GM19238 (cell line): ENCODE data around the gene EEF1A1.
A peak's percentile ranks its signal among the peaks of the same experiment; 100 is the strongest.
"Not testable (repeated sequence)": the region's sequence is repeated elsewhere in the genome, so short reads cannot be mapped to it uniquely, and the experiment has no call there.

ENCODE experiments used
- DNase-seq: peaks from one replicate; pipeline ENCODE4 v3.0.0; 2011; ENCODE audit warnings: low spot score; ENCODE audit not compliant: insufficient read length

EEF1A1 gene

DNA sequence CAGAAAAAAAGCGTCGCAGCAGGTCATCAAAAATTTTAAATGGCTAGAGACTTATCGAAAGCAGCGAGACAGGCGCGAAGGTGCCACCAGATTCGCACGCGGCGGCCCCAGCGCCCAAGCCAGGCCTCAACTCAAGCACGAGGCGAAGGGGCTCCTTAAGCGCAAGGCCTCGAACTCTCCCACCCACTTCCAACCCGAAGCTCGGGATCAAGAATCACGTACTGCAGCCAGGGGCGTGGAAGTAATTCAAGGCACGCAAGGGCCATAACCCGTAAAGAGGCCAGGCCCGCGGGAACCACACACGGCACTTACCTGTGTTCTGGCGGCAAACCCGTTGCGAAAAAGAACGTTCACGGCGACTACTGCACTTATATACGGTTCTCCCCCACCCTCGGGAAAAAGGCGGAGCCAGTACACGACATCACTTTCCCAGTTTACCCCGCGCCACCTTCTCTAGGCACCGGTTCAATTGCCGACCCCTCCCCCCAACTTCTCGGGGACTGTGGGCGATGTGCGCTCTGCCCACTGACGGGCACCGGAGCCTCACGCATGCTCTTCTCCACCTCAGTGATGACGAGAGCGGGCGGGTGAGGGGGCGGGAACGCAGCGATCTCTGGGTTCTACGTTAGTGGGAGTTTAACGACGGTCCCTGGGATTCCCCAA, at the start of gene EEF1A1:
Gene EEF1A1 (minus strand): TSS at position 345 of the 663 bp plus-strand sequence. CDS start 1,006 bp downstream, outside the sequence.
- DNase-seq = peak; percentile 71

DNA sequence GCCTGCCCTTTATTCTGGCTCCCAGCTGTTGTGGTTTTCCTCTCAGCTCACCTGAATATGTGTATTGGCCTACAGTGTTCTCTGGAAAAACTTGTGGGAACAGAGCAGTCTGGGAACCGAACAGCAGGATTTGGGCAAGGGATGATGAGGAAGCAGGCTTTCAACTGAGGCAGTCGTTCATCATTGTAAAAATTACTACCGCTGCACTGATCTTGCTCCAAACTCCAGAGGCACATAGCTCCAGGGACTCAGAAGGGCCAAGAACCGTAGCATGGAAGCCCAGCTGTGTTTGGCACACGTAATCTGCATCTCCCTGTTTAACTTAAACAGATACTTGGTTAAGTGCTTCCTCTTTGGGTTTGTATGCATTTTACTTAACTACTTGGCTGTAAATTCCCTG, 48.3 kb upstream of the EEF1A1 start:
- no peak for DNase-seq

DNA sequence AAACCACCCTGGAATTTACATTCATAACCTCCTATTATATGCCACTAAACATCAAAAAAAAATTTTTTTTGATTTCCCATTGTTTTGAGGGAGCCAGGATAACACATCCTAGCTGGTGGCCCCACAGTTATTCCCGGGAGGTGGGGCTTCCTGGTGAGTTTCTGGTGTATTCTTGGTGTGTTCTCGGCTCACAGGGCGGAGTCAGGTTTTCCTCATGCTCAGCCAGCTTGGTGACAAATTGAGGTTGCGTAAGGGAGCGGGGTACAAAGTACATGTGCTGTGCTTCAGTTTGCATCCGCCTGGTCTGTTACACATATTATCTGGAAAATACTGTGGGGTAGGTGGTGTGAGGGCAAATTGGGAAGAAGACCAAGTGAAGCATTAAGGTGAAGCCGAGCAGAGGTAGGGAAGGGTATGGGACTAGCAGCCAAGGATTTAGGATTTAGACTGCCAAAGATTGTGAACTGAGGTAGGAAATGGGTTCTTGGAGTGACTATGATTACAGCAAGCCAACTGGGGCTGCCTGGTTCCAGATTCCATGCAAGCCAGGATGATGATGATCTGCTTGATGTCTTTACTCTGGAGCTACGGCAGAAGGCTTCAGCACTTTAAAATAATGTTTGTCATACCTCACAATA, 46.2 kb upstream of the EEF1A1 start:
- DNase-seq = no peak

DNA sequence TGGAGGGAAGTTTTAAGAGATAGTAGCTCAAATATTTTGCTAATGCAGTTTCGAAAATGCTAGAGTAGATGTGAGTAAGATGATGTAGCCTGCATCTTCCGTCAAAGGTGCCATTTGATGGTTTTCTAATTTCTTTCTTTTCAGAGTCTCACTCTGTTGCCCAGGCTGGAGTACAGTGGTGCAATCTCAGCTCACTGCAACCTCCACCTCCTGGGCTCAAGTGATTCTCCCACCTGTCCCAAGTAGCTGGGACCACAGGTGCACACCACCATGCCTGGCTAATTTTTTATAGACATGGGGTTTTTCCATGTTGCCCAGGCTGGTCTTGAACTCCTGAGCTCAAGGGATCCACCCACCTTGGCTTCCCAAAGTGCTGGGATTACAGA, 45.6 kb upstream of the EEF1A1 start:
- not testable (repeated sequence) for DNase-seq

DNA sequence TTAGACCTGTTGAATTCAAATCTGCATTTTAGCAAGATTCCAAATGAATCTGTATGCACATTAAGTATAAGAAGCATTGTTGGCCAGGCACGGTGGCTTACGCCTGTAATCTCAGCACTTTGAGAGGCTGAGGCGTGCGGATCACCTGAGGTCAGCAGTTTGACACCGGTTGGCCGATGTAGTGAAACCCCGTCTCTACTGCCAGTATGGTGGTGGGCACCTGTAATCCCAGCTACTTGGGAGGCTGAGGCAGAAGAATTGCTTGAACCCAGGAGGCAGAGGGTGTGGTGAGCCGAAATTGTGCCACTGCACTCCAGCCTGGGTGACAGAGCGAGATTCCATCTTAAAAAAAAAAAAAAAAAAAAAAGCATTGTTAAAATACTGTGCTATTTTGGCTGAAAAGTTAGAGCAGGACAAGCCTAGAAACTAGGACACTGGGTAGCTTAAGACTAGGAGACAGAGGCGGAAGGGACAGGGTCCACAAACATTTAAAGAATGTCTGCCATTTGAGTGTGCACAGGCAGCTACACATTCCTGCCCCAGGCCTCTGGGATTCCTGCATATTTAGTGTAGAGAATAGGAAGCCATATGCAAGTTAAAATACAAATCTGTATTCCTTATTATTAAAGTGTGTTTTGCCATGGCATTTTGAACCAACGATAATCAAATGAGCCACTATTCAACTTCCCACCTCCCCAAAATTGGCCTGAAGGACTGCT, 45.1 kb upstream of the EEF1A1 start:
- no peak for DNase-seq

DNA sequence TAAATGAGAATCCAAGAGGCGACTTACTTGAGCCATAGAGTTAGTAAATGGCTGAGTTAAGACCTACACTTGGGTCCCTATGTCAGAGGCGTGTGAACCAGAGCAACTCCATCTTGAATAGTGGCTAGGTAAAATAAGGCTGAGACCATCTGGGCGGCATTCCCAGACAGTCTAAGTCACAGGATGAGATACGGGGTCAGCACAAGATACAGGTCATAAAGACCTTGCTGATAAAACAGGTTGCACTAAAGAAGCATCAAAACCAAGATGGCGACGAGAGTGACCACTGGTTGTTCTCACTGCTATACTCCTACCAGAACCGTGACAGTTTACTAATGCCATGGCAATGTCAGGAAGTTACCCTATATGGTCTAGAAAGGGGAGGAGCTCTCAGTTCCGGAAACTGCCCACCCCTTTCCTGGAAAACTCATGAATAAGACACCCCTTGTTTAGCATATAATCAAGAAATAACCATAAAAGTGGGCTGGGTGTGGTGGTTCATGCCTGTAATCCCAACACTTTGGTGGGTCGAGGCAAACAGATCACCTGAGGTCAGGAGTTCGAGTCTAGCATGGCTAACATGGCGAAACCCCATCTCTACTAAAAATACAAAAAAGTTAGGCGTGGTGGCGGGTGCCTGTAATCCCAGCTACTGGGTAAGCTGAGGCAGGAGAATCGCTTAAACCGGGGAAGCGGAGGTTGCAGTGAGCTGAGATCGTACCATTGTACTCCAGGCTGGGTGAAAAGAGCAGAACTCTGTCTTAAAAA, 43.9 kb upstream of the EEF1A1 start:
- no peak for DNase-seq

DNA sequence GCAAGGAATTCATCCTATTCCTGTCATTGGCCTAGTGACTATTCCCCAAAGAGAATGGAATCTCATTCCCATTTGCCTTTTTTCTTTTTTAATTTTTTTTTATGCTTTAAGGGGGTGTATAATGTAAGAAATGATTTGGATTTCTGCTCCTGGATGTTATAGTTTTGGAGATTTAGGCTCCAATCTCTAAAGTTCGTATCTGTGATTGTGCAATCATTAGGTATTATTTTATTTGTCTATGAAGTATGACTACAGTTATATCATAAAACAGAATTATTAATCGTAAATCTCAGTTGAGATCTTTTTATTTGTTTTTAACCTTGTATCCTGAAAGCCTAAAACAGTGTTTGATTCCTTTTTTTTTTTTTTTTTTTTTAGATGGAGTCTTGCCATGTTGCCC, 41.7 kb upstream of the EEF1A1 start:
- no peak for DNase-seq

DNA sequence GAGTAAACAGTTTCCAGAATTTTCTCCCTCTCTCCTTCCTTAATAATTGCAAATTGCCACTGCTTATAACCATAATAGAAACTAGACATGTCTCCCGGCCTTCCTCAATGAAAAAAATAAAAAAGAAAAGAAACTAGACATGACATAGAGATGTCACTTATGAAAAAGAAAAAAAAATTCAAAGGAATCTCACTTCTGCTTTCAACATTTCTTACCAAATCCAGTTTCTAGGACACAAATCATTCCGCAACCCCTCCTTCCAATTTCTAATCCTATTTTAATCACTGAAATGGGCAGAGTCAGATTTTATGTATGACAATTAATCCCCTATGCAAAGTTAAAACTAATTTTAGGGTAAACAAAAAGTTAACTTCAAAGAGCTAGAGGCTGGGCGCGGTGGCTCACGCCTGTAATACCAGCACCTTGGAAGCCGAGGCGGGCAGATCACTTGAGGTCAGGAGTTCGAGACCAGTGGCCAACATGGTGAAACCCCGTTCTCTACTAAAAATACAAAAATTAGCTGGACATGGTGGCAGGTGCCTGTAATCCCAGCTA, 40.1 kb upstream of the EEF1A1 start:
- peak; percentile 19 for DNase-seq

DNA sequence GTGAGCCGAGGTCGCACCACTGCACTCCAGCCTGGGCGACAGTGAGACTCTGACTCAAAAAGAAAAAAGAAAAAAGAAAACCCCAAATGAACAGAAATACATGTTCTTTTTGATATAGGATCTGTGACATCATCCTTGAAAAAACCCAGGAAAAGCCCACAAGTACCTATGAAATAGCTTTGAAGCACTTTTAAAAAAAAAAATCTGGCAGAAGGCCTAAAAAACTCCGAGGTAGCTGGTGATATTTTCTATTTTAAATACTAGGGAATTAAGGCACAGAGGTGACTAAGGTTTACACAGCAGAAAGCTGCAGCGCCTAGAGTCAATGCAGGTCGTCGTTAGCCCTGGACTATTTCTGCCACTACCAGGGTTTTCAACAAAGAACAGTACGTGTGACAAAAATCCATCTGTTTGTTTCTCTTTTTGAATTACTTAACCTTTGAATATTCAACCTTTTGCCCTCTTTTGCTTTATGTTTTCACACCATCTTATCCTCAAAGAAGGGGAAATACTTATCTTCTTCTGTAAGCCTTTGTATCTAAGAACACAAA, 39.4 kb upstream of the EEF1A1 start:
- no peak for DNase-seq

DNA sequence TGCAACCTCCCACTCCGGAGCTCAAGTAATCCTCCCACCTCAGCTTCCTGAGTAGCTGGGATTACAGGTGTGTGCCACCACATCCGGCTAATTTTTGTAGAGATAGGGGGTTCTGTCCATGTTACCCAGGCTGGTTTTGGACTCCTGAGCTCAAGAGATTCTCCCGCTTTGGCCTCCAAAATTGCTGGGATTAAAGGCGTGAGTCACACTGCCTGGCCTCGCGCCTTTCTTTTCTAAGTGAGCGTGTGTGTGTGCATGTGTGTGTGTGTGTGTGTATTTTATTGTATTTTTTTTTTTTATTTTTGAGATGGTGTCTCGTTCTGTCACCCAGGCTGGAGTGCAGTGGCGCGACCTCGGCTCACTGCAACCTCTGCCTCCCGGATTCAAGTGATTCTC, 38.6 kb upstream of the EEF1A1 start:
- not testable (repeated sequence) for DNase-seq

DNA sequence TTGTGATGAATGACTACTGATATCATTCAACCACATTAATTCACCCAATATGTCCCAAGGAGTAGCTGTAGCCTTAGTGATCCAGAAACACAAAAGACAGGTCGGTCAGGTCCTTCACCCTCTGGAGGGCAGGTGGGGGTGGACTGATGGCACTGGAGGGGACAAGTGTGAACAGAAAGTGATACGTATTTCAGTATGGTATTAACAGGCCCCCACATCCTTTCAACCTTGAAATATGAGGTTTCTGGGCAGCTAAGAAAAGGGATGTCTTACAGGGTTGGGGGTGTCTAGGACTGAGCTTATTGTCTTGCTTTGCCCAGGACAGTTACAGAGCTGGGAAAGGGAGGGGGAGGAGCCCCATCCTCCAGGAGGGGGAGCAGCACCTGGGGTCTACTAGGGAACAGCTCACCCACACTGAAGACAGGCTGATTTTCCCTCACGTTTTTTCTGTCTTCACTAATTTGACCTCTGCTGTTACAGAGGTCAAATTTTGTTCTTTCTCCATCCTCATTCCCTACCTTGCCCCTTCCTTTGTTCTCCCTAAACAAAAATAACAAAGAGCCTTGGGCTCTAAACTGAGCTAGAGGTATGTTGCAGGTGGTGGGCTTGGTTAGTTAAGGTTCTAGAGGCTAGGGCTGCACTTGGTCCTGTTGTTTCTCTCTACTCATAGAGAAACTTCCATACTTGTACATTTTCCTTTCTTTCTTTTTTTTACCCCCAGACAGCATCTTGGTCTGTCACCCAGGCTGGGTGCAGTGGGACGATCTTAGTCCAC, 38.0 kb upstream of the EEF1A1 start:
- no peak for DNase-seq

DNA sequence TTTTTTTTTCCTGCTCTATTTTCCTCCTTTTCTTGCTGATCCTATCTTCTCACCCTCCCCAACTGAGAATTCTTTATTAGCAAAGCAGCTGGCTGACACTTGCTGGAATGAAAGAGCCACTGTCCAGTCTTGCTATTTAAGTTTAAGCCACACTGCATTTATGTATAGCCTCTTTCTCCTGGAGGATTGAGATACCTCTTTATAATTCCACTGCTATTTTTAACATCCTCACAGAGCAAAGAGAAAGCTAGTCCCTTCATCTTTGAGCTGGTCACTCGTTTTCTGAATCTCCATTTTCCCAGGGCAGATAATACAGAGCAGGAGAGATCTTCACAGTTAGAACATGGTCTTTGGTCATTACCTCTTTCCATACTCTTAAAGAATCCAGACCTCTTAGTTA, 36.0 kb upstream of the EEF1A1 start:
- no peak for DNase-seq

DNA sequence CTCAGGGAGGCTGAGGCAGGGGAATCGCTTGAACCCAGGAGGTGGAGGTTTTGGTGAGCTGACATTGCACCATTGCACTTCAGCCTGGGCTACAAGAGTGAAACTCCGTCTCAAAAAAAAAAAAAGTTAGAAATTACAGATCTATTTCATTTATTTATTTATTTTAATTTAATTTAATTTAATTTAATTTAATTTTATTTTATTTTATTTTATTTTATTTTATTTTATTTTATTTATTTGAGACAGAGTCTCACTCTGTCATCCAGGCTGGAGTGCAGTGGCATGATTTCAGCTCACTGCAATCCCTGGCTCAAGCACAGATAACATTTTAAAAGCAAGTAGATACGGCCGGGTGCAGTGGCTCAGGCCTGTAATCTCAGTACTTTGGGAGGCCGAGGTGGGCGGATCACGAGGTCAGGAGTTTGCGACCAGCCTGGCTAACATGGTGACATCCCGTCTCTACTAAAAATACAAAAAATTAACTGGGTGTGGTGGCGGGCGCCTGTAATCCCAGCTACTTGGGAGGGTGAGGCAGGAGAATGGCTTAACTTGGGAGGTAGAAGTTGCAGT, 34.6 kb upstream of the EEF1A1 start:
- not testable (repeated sequence) for DNase-seq

DNA sequence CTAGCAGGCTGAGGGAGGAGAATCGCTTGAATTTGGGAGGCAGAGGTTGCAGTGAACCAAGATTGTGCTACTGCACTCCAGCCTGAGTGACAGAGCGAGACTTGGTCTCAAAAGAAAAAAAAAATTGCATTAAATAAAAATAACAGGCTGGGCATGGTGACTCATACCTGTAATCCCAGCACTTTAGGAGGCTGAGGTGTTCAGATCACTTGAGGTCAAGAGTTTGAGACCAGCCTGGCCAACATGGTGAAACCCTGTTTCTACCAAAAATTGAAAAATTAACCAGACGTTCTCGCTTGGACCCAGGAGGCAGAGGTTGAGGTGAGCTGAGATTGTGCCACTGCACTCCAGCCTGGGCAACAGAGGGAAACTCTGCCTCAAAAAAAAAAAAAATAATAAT, 30.3 kb upstream of the EEF1A1 start:
- DNase-seq = not testable (repeated sequence)

DNA sequence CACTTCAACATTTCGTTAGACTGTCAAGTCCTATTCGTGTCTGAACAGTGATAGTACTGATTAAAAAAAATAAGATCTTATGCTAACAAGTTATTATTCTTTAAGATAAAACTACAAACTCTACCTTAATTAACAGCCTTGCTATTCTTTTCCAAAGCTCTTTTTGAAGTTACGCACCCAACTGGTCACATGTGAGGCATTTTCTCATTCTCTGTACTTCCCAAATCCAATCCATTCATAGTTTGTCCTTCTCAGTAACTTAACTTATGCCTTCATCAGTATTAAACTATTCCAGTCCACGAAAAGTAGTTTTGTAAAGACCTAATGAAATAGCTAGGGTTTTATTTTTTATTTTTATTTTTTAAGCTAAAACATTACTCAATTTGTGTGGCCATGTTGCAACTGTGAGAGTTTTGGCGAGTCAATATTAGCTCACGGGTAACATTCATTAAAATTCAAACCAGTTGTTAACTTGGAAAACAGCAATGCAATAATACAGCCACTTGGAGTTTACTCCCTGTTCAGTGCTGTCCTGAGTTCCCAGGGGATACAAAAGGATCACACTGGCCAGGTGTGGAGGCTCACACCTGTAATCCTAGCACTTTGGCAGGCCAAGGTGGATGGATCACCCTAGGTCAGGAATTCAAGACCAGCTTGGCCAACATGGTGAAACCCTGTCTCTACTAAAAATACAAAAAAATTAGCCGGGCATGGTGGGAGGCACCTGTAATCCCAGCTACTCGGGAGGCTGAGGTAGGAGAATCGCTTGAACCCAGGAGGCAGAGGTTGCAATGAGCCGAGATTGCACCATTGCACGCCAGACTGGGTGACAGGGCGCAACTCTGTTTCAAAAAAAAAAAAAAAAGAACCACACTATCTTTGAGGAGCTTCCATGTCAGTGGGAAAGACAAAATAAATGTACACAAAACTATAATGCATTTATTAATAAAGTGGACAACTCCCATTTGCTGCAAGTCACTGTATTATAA, 27.9 kb upstream of the EEF1A1 start:
- no peak for DNase-seq

DNA sequence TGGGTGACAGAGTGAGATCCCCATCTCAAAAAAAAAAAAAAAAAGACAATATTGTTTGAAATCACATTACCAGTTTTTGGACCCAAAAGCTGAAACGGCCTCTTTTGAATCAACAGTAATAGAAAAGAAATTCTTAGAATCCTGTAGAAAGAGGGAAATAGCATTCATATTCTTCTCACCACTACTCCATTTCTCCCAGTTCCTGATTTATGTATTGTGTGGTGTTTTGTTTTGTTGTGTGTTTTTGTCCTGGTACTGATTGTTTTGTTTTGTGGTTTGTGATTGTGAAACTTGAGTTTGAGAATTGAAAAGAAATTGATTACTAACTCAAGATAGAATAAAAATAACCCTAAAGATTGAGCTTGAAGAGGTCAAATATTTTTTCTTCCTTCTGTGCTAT, 26.2 kb upstream of the EEF1A1 start:
- no peak for DNase-seq

DNA sequence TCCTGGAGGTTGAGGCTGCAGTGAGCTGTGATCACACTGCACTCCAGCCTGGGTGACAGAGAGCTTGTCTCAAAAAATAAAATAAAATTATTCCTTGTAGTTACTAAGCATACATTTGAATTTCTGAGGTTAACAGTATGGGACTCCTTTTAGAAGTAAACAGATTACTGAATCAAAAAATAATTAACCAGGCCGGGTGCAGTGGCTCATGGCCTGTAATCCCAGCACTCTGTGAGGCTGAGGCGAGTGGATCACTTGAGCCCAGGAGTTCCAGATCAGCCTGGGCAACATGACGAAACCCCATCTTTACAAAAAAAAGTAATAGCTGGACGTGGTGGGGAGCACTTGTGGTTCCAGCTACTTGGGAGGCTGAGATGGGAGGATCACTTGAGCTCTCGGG, 22.1 kb upstream of the EEF1A1 start:
- DNase-seq = no peak

DNA sequence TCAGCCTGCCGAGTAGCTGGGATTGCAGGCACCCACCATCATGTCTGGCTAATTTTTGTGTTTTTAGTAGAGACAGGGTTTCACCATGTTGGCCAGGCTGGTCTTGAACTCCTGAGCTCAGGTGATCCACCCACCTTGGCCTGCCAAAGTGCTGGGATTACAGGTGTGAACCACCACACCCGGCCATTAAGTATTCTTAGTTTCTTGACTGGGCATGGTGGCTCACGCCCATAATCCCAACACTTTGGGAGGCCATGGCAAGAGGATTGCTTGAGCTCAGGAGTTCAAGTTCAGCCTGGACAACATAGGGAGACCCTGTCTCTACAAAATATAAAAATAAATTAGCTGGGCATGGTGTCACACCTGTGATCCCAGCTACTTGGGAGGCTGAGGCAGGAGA, 21.6 kb upstream of the EEF1A1 start:
- not testable (repeated sequence) for DNase-seq
